ACHN (cell line): Measurements from ENCODE around the gene LDLR.
"Not testable (repeated sequence)": the region's sequence is repeated elsewhere in the genome, so short reads cannot be mapped to it uniquely, and the experiment has no call there.

Experiments
- DNase-seq: peaks from one replicate; pipeline ENCODE4 v3.0.0-alpha.2; 2015
- in situ Hi-C: cut with HindIII; loops from 2 replicates; pipeline ENCODE4 v1.10.0; 2017; ENCODE audit warnings: low sequenced_read_pairs, low pct_ligation_motif_present, low pct_unique_long_range_greater_than_20kb

LDLR gene

GRCh38 chr19:11180346-11180745 lies 91.1 kb downstream of the LDLR start:
- no peak for DNase-seq
- in situ Hi-C loops = no loop called here

- in situ Hi-C loops = not testable (repeated sequence)
These were observed 91.7 kb downstream of the LDLR start for GRCh38 chr19:11180975-11181374.

GRCh38 chr19:11181488-11181887 lies 92.2 kb downstream of the LDLR start:
- in situ Hi-C loops = no loop called here
- no peak for DNase-seq

More at GRCh38 chr19:11180975-11181374, 91.7 kb downstream of the LDLR start:
- not testable (repeated sequence) for DNase-seq
